ENCODE measurements around the gene AKAP6.

DNA sequence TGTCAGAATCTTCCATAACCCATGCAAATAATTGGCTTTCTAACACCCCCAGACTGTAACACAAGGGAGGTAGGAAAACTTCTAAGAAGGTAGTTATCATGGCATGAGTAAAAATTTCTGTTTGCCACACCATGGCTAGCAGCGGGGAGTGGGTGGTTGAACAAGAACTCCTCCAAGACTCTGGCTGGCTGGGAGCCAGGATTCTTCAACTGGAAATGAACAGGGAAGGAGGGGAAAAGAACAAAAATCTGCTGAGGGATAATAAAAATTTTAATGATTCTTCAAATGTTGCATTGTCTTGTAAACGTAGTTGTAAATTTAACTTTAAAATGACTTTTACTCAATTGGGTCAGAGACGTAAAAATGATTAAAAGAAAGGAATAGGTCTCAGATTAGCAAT is 78.9 kb downstream of the AKAP6 start:
- TF ChIP-seq, protein P1, sequence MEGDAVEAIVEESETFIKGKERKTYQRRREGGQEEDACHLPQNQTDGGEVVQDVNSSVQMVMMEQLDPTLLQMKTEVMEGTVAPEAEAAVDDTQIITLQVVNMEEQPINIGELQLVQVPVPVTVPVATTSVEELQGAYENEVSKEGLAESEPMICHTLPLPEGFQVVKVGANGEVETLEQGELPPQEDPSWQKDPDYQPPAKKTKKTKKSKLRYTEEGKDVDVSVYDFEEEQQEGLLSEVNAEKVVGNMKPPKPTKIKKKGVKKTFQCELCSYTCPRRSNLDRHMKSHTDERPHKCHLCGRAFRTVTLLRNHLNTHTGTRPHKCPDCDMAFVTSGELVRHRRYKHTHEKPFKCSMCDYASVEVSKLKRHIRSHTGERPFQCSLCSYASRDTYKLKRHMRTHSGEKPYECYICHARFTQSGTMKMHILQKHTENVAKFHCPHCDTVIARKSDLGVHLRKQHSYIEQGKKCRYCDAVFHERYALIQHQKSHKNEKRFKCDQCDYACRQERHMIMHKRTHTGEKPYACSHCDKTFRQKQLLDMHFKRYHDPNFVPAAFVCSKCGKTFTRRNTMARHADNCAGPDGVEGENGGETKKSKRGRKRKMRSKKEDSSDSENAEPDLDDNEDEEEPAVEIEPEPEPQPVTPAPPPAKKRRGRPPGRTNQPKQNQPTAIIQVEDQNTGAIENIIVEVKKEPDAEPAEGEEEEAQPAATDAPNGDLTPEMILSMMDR (IDR thresholded peaks at IDR 0.05 in 2 of 3, conservative IDR thresholded peaks at IDR 0.05 in 1 of 3; ENCODE audit: borderline replicate concordance in 1 of 3, insufficient read depth in 1 of 3, low read depth in 2 of 3, low read length in 2 of 3): no peak
- no peak for TF ChIP-seq CBX3 (IDR thresholded peaks at IDR 0.05; ENCODE audit: low read depth)
- no peak for TF ChIP-seq POLR2A (IDR thresholded peaks at IDR 0.05; ENCODE audit: borderline replicate concordance, extremely low read depth, insufficient read depth, insufficient read length)
- TF ChIP-seq EZH2 (IDR thresholded peaks at IDR 0.05): no peak
- no peak for TF ChIP-seq EGR1 (IDR thresholded peaks at IDR 0.05; ENCODE audit: low read depth)
- TF ChIP-seq CEBPB (IDR thresholded peaks at IDR 0.05; ENCODE audit: low read depth): no peak
- TF ChIP-seq POLR2AphosphoS5 (IDR thresholded peaks at IDR 0.05; ENCODE audit: low read depth, low read length): no peak
- no peak for TF ChIP-seq SRF (IDR thresholded peaks at IDR 0.05; ENCODE audit: low read depth)
- no peak for TF ChIP-seq RAD21 (IDR thresholded peaks at IDR 0.05; ENCODE audit: low read depth)
- TF ChIP-seq, protein P2, sequence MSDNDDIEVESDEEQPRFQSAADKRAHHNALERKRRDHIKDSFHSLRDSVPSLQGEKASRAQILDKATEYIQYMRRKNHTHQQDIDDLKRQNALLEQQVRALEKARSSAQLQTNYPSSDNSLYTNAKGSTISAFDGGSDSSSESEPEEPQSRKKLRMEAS (IDR thresholded peaks at IDR 0.05): no peak
- TF ChIP-seq SP1 (IDR thresholded peaks at IDR 0.05; ENCODE audit: low read depth): no peak
- no peak for TF ChIP-seq SIN3A (IDR thresholded peaks at IDR 0.05; ENCODE audit: low read depth)
- TF ChIP-seq REST (IDR thresholded peaks at IDR 0.05; ENCODE audit: low read depth): no peak
- no peak for TF ChIP-seq ZNF274 (IDR thresholded peaks at IDR 0.05; ENCODE audit: low read depth, low read length)
